DMS53 treated with DMSO at 0.1 percent for 48 hours (cell line): ENCODE data around the gene NAA50.

ENCODE experiments used
- DNase-seq: peaks from one replicate; lab custom pipeline; 2025; ENCODE audit not compliant: unreplicated experiment; lab: John Stamatoyannopoulos, UW

Gene NAA50

DNA sequence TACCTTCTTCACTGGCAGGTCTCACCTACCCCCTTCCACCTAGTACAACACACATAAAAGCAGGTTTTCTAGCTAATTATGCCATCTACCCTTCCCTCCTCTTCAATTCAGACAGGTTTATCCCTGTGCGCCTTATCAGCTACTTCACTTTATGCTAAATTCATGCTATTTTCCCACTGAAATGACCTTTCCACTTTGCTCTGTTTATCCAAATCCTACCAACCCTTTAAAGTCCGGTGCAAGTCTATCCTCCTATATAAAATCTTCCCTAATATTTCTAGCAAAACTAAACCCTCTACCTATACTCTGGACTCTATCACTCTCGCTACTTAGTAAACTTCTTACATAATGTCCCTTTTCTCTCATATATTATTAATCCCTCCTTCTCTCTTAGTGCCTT is 55.6 kb downstream of the NAA50 start:
- no peak for DNase-seq

- no peak for DNase-seq
Measured at GRCh38 chr3:113685956-113686721, 59.9 kb downstream of the NAA50 start.

- no peak for DNase-seq
Measured at GRCh38 chr3:113685124-113685523, 60.9 kb downstream of the NAA50 start.

DNA sequence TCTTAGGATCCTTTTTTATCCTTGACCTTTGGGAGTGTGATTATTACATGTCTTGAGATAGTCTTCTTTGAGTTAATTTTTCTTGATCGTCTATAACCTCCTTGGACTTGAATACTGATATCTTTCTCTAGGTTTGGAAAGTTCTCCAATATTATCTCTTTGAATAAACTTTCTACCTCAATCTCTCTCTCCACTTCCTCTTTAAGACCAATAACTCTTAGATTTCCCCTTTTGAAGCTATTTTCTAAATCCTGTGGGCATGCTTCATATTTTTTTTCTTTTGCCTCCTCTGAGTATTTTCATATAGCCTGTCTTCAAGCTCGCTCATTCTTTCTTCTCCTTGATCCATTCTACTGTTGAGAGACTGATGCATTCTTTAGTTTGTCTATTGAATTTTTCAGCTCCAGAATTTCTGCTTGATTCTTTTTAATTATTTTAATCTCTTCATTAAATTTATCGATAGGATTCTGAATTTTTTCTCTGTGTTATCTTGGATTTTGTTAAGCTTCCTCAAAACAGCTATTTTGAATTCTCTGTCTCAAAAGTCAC is 61.7 kb downstream of the NAA50 start:
- no peak for DNase-seq

GRCh38 chr3:113678773-113679172 is 67.3 kb downstream of the NAA50 start:
- no peak for DNase-seq

- no peak for DNase-seq
Measured at GRCh38 chr3:113677737-113678136, 68.3 kb downstream of the NAA50 start.

- no peak for DNase-seq
Measured at GRCh38 chr3:113676261-113676660, 69.8 kb downstream of the NAA50 start.

DNA sequence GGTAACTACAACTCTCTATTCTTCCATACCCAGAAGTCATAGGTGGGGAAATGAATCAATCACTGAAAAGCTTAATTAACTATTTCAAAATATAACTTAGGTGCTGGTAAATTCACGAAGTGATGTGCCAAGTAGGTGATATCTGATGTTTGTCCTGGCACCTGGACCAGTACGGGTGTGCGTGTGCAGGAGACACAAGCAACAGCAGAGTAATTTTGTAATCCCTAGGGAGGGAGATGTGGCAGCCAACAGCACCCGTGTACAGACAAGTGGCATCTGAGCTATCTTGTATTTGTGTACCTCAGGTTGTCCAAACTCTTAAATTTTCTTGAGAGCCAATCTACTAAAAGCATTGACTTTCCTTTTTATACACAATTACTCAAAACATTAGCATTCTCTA is 72.5 kb downstream of the NAA50 start:
- no peak for DNase-seq

- no peak for DNase-seq
Measured at GRCh38 chr3:113668015-113668414, 78.0 kb downstream of the NAA50 start.
